Measurements from ENCODE around the gene CNOT10.

CNOT10 gene

DNA sequence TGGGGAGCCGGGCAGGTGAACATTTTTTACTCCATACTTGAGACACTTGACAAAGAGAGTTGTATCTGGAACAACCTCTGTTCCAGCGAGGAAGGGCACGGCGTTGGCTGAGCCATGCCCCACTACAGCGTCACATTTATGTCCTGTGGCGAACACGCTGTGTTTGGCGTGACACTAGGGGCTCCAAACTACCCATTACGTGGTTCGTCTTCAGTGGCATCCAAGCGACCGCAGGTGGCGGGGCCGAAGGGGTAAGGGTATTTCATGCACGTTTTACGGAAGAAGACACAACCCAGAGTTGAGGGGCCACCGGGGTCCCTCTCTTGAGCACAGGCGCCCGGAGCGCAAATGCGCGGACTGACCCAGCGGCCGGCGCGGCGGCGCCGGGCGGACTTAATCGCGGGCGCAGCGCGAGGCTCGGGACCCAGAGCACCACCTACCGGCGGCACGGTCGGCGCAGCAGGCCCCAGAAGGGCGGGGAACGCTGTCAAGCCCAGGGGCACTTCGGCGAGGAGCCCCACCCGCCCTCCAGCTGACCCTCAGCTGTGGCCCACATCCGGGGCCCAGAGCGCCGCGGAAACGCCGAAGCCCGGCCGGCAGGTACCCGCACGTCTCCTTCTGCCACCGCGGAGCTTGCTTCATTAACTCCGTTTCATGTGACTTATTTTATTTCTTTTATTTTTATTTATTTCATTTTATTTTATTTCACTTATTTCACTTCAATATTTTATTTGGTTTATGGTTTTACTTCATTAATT lies 96.4 kb downstream of the CNOT10 start (continued):
- TF ChIP-seq ZNF24 (tag by site-specific recombination; IDR thresholded peaks at IDR 0.05) (peak; percentile 33; the same call in 1 of the 2 replicates), ZNF335 (tag by site-specific recombination; conservative IDR thresholded peaks at IDR 0.05) (peak; percentile 81), ZNF530 (tag by site-specific recombination; IDR thresholded peaks at IDR 0.05; ENCODE audit: low read depth) (no peak), ZNF548 (tag by site-specific recombination; IDR thresholded peaks at IDR 0.05) (no peak), ZNF138 (tag by site-specific recombination; IDR thresholded peaks at IDR 0.05; ENCODE audit: borderline replicate concordance) (no peak), ZNF510 (tag by site-specific recombination; IDR thresholded peaks at IDR 0.05; ENCODE audit: insufficient replicate concordance) (no peak), ZNF274 (IDR thresholded peaks at IDR 0.05; ENCODE audit: low read length) (no peak), ZNF274 (tag by site-specific recombination; IDR thresholded peaks at IDR 0.05; ENCODE audit: borderline replicate concordance) (no peak), ZFHX2 (tag by site-specific recombination; conservative IDR thresholded peaks at IDR 0.05) (no peak), ZXDB (tag by site-specific recombination; IDR thresholded peaks at IDR 0.05) (peak; percentile 56), ZNF354C (tag by site-specific recombination; IDR thresholded peaks at IDR 0.05; ENCODE audit: borderline replicate concordance, low read depth) (no peak), GLIS2 (tag by site-specific recombination; IDR thresholded peaks at IDR 0.05) (peak; percentile 56; the same call in 1 of the 2 replicates), MYNN (tag by site-specific recombination; IDR thresholded peaks at IDR 0.05; ENCODE audit: borderline replicate concordance) (no peak), MEIS1 (CRISPR knock-in tag; IDR thresholded peaks at IDR 0.05; ENCODE audit: borderline replicate concordance) (no peak), ZFP37 (tag by site-specific recombination; IDR thresholded peaks at IDR 0.05) (no peak), KLF9 (tag by site-specific recombination; IDR thresholded peaks at IDR 0.05; ENCODE audit: low read depth) (peak; percentile 13; the same call in 1 of the 2 replicates), ZNF48 (tag by site-specific recombination; IDR thresholded peaks at IDR 0.05) (no peak), ZNF202 (tag by site-specific recombination; IDR thresholded peaks at IDR 0.05; ENCODE audit: borderline replicate concordance) (no peak), KLF1 (tag by site-specific recombination; IDR thresholded peaks at IDR 0.05) (peak; percentile 85), ZFP69B (tag by site-specific recombination; IDR thresholded peaks at IDR 0.05) (no peak; the same call in 1 of the 2 replicates), ZNF473 (tag by site-specific recombination; IDR thresholded peaks at IDR 0.05) (no peak), ZNF266 (tag by site-specific recombination; IDR thresholded peaks at IDR 0.05; ENCODE audit: low read depth) (no peak), ZNF624 (tag by site-specific recombination; IDR thresholded peaks at IDR 0.05) (no peak), SALL2 (tag by site-specific recombination; IDR thresholded peaks at IDR 0.05; ENCODE audit: borderline replicate concordance) (no peak)
- TF ChIP-seq, protein P1, sequence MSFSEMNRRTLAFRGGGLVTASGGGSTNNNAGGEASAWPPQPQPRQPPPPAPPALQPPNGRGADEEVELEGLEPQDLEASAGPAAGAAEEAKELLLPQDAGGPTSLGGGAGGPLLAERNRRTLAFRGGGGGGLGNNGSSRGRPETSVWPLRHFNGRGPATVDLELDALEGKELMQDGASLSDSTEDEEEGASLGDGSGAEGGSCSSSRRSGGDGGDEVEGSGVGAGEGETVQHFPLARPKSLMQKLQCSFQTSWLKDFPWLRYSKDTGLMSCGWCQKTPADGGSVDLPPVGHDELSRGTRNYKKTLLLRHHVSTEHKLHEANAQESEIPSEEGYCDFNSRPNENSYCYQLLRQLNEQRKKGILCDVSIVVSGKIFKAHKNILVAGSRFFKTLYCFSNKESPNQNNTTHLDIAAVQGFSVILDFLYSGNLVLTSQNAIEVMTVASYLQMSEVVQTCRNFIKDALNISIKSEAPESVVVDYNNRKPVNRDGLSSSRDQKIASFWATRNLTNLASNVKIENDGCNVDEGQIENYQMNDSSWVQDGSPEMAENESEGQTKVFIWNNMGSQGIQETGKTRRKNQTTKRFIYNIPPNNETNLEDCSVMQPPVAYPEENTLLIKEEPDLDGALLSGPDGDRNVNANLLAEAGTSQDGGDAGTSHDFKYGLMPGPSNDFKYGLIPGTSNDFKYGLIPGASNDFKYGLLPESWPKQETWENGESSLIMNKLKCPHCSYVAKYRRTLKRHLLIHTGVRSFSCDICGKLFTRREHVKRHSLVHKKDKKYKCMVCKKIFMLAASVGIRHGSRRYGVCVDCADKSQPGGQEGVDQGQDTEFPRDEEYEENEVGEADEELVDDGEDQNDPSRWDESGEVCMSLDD (tag by site-specific recombination; IDR thresholded peaks at IDR 0.05), result no peak
- TF ChIP-seq, protein P2, sequence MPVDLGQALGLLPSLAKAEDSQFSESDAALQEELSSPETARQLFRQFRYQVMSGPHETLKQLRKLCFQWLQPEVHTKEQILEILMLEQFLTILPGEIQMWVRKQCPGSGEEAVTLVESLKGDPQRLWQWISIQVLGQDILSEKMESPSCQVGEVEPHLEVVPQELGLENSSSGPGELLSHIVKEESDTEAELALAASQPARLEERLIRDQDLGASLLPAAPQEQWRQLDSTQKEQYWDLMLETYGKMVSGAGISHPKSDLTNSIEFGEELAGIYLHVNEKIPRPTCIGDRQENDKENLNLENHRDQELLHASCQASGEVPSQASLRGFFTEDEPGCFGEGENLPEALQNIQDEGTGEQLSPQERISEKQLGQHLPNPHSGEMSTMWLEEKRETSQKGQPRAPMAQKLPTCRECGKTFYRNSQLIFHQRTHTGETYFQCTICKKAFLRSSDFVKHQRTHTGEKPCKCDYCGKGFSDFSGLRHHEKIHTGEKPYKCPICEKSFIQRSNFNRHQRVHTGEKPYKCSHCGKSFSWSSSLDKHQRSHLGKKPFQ (tag by site-specific recombination; IDR thresholded peaks at IDR 0.05), result no peak
- TF ChIP-seq, protein P3, sequence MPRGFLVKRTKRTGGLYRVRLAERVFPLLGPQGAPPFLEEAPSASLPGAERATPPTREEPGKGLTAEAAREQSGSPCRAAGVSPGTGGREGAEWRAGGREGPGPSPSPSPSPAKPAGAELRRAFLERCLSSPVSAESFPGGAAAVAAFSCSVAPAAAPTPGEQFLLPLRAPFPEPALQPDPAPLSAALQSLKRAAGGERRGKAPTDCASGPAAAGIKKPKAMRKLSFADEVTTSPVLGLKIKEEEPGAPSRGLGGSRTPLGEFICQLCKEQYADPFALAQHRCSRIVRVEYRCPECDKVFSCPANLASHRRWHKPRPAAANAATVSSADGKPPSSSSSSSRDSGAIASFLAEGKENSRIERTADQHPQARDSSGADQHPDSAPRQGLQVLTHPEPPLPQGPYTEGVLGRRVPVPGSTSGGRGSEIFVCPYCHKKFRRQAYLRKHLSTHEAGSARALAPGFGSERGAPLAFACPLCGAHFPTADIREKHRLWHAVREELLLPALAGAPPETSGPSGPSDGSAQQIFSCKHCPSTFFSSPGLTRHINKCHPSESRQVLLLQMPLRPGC (tag by site-specific recombination; IDR thresholded peaks at IDR 0.05), result no peak
- TF ChIP-seq, protein P4, sequence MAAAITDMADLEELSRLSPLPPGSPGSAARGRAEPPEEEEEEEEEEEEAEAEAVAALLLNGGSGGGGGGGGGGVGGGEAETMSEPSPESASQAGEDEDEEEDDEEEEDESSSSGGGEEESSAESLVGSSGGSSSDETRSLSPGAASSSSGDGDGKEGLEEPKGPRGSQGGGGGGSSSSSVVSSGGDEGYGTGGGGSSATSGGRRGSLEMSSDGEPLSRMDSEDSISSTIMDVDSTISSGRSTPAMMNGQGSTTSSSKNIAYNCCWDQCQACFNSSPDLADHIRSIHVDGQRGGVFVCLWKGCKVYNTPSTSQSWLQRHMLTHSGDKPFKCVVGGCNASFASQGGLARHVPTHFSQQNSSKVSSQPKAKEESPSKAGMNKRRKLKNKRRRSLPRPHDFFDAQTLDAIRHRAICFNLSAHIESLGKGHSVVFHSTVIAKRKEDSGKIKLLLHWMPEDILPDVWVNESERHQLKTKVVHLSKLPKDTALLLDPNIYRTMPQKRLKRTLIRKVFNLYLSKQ (tag by site-specific recombination; IDR thresholded peaks at IDR 0.05; ENCODE audit: borderline replicate concordance), result no peak
- TF ChIP-seq, protein P5, sequence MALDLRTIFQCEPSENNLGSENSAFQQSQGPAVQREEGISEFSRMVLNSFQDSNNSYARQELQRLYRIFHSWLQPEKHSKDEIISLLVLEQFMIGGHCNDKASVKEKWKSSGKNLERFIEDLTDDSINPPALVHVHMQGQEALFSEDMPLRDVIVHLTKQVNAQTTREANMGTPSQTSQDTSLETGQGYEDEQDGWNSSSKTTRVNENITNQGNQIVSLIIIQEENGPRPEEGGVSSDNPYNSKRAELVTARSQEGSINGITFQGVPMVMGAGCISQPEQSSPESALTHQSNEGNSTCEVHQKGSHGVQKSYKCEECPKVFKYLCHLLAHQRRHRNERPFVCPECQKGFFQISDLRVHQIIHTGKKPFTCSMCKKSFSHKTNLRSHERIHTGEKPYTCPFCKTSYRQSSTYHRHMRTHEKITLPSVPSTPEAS (tag by site-specific recombination; IDR thresholded peaks at IDR 0.05), result no peak
- TF ChIP-seq, protein P6, sequence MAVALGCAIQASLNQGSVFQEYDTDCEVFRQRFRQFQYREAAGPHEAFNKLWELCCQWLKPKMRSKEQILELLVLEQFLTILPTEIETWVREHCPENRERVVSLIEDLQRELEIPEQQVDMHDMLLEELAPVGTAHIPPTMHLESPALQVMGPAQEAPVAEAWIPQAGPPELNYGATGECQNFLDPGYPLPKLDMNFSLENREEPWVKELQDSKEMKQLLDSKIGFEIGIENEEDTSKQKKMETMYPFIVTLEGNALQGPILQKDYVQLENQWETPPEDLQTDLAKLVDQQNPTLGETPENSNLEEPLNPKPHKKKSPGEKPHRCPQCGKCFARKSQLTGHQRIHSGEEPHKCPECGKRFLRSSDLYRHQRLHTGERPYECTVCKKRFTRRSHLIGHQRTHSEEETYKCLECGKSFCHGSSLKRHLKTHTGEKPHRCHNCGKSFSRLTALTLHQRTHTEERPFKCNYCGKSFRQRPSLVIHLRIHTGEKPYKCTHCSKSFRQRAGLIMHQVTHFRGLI (tag by site-specific recombination; IDR thresholded peaks at IDR 0.05), result peak; percentile 45; the same call in 1 of the 2 replicates

Data from HEK293 (cell line).